ENCODE results near the gene EDC4.

The EDC4 gene

GRCh38 chr16:67915831-67916723 lies 43.2 kb downstream of the EDC4 start:
- H3K4me1 Mint-ChIP-seq (ENCODE audit: low read depth), result peaks cover 16% of the 10 kb centered on the region
- H3K9me3 Mint-ChIP-seq, result no peaks in the 10 kb centered on the region
- H3K4me3 Mint-ChIP-seq, result no peak overlapping the region
- no peak overlapping the region for H3K27ac Mint-ChIP-seq
- intact Hi-C loops (cut with micrococcal nuclease), result no loop called here
- no peaks in the 10 kb centered on the region for H3K27me3 Mint-ChIP-seq
- H3K36me3 Mint-ChIP-seq (ENCODE audit: low read depth), result peaks cover 85% of the 10 kb centered on the region

- intact Hi-C loops (cut with micrococcal nuclease), result no loop called here
- H3K36me3 Mint-ChIP-seq (ENCODE audit: low read depth), result peaks cover 86% of the 10 kb centered on the region
- no peak overlapping the region for H3K4me3 Mint-ChIP-seq
- H3K9me3 Mint-ChIP-seq, result no peaks in the 10 kb centered on the region
- no peaks in the 10 kb centered on the region for H3K27me3 Mint-ChIP-seq
- no peak overlapping the region for H3K27ac Mint-ChIP-seq
- peaks cover 24% of the 10 kb centered on the region for H3K4me1 Mint-ChIP-seq (ENCODE audit: low read depth)
Measured at GRCh38 chr16:67917140-67917851, 44.4 kb downstream of the EDC4 start.

- Mint-ChIP-seq H3K9me3 (no peaks in the 10 kb centered on the region), H3K4me3 (no peak overlapping the region), H3K4me1 (ENCODE audit: low read depth) (peaks cover 30% of the 10 kb centered on the region), H3K27me3 (no peaks in the 10 kb centered on the region), H3K27ac (no peak overlapping the region), H3K36me3 (ENCODE audit: low read depth) (peaks cover 91% of the 10 kb centered on the region)
- intact Hi-C loops (cut with micrococcal nuclease), result no loop called here
Measured at GRCh38 chr16:67917852-67918236, 45.0 kb downstream of the EDC4 start.

GRCh38 chr16:67919622-67920221 lies 46.9 kb downstream of the EDC4 start:
- intact Hi-C loops (cut with micrococcal nuclease), result no loop called here
- peaks cover 31% of the 10 kb centered on the region for H3K4me1 Mint-ChIP-seq (ENCODE audit: low read depth)
- H3K4me3 Mint-ChIP-seq, result no peak overlapping the region
- H3K36me3 Mint-ChIP-seq (ENCODE audit: low read depth), result peaks cover 96% of the 10 kb centered on the region
- no peaks in the 10 kb centered on the region for H3K27me3 Mint-ChIP-seq
- no peaks in the 10 kb centered on the region for H3K9me3 Mint-ChIP-seq
- H3K27ac Mint-ChIP-seq, result no peak overlapping the region

GRCh38 chr16:67922221-67922620 lies 49.4 kb downstream of the EDC4 start:
- intact Hi-C loops (cut with micrococcal nuclease), result no loop called here
- Mint-ChIP-seq H3K9me3 (no peaks in the 10 kb centered on the region), H3K4me1 (ENCODE audit: low read depth) (peaks cover 22% of the 10 kb centered on the region), H3K4me3 (no peak overlapping the region), H3K27me3 (no peaks in the 10 kb centered on the region), H3K27ac (no peak overlapping the region), H3K36me3 (ENCODE audit: low read depth) (peaks cover 88% of the 10 kb centered on the region)

GRCh38 chr16:67922740-67923139 lies 49.9 kb downstream of the EDC4 start:
- Mint-ChIP-seq H3K36me3 (ENCODE audit: low read depth) (peaks cover 88% of the 10 kb centered on the region), H3K4me3 (no peak overlapping the region), H3K4me1 (ENCODE audit: low read depth) (peaks cover 17% of the 10 kb centered on the region), H3K27me3 (no peaks in the 10 kb centered on the region), H3K9me3 (no peaks in the 10 kb centered on the region), H3K27ac (no peak overlapping the region)
- intact Hi-C loops (cut with micrococcal nuclease), result no loop called here

GRCh38 chr16:67923414-67924116 lies 50.7 kb downstream of the EDC4 start:
- Mint-ChIP-seq H3K36me3 (ENCODE audit: low read depth) (peaks cover 88% of the 10 kb centered on the region), H3K4me3 (no peak overlapping the region), H3K9me3 (no peaks in the 10 kb centered on the region), H3K27ac (no peak overlapping the region), H3K27me3 (no peaks in the 10 kb centered on the region), H3K4me1 (ENCODE audit: low read depth) (peaks cover 15% of the 10 kb centered on the region)
- intact Hi-C loops (cut with micrococcal nuclease), result no loop called here

GRCh38 chr16:67924140-67924906 lies 51.5 kb downstream of the EDC4 start:
- H3K9me3 Mint-ChIP-seq, result no peaks in the 10 kb centered on the region
- H3K27me3 Mint-ChIP-seq, result no peaks in the 10 kb centered on the region
- H3K4me1 Mint-ChIP-seq (ENCODE audit: low read depth), result peaks cover 15% of the 10 kb centered on the region
- no peak overlapping the region for H3K4me3 Mint-ChIP-seq
- intact Hi-C loops (cut with micrococcal nuclease), result no loop called here
- no peak overlapping the region for H3K27ac Mint-ChIP-seq
- peaks cover 88% of the 10 kb centered on the region for H3K36me3 Mint-ChIP-seq (ENCODE audit: low read depth)

GRCh38 chr16:67926181-67926750 lies 53.4 kb downstream of the EDC4 start:
- Mint-ChIP-seq H3K9me3 (no peaks in the 10 kb centered on the region), H3K27me3 (no peaks in the 10 kb centered on the region), H3K27ac (no peak overlapping the region), H3K4me3 (no peak overlapping the region), H3K4me1 (ENCODE audit: low read depth) (peaks cover 15% of the 10 kb centered on the region), H3K36me3 (ENCODE audit: low read depth) (peaks cover 90% of the 10 kb centered on the region)
- intact Hi-C loops (cut with micrococcal nuclease), result no loop called here

GRCh38 chr16:67927131-67927941 lies 54.5 kb downstream of the EDC4 start:
- H3K27me3 Mint-ChIP-seq, result no peaks in the 10 kb centered on the region
- peaks cover 90% of the 10 kb centered on the region for H3K36me3 Mint-ChIP-seq (ENCODE audit: low read depth)

GRCh38 chr16:67928147-67928546 lies 55.3 kb downstream of the EDC4 start:
- Mint-ChIP-seq H3K4me3 (no peak overlapping the region), H3K9me3 (no peaks in the 10 kb centered on the region), H3K36me3 (ENCODE audit: low read depth) (peaks cover 91% of the 10 kb centered on the region), H3K4me1 (ENCODE audit: low read depth) (no peaks in the 10 kb centered on the region), H3K27ac (no peak overlapping the region), H3K27me3 (no peaks in the 10 kb centered on the region)
- intact Hi-C loops (cut with micrococcal nuclease), result loop anchor here (2.0 kb wide), 1 partner anchor 255 kb away; no protein-coding TSS in a partner anchor

More at GRCh38 chr16:67927131-67927941, 54.5 kb downstream of the EDC4 start:
- Mint-ChIP-seq H3K4me3 (no peak overlapping the region), H3K9me3 (no peaks in the 10 kb centered on the region), H3K4me1 (ENCODE audit: low read depth) (peaks cover 6% of the 10 kb centered on the region), H3K27ac (no peak overlapping the region)
- intact Hi-C loops (cut with micrococcal nuclease), result no loop called here

GRCh38 chr16:67928561-67929364 lies 55.9 kb downstream of the EDC4 start:
- no peaks in the 10 kb centered on the region for H3K27me3 Mint-ChIP-seq
- intact Hi-C loops (cut with micrococcal nuclease), result loop anchor here (2.0 kb wide), 1 partner anchor 256 kb away; no protein-coding TSS in a partner anchor
- H3K4me1 Mint-ChIP-seq (ENCODE audit: low read depth), result peaks cover 2% of the 10 kb centered on the region
- H3K36me3 Mint-ChIP-seq (ENCODE audit: low read depth), result peaks cover 91% of the 10 kb centered on the region
- H3K4me3 Mint-ChIP-seq, result no peak overlapping the region
- no peak overlapping the region for H3K27ac Mint-ChIP-seq
- H3K9me3 Mint-ChIP-seq, result no peaks in the 10 kb centered on the region

Data from dendritic cell treated with granulocyte-macrophage colony-stimulating factor and Interleukin-4, amounts not matched to agents 40 ng/mL and 50 ng/mL, for 4 days (primary cell).